ENCODE data around the gene MEGF6.

DNA sequence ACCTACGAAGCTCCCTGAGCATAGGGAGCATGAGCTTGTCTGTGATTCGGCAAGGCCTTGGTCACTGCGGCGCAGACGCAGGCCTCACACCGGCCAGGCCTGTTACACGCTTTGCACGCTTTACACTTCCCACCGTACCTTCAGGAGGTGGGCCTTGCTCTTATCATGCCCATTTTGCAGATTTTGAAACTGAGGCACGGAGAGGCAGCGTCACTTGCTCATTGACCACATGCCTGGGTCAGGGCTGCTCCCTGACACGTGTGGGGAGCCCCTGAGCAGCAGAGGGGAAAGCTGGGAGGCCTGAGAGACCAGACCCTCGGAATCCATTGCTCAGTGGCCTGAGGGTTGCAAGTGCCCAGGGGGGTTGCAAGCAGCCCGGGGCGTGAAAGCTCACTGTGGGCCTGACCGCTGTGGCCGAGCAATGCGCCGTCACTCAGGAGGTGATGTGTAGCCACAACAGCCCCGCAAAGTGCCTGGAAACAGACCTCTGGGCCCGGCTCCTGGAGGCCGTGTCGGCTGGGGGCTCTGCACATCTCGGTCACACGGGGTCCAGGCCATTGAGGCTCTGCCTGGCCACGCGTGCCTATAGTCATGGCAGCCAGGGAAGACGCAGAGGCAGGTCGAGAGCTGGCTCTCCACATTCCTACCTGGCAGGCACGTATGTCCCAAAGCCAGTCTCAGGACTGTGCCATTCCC, 149.9 kb downstream of the MEGF6 start:
- TF ChIP-seq EZH2phosphoT487 (IDR thresholded peaks at IDR 0.05; ENCODE audit: low read depth, severe bottlenecking, unreplicated experiment), result no peak
- TF ChIP-seq, protein P1, sequence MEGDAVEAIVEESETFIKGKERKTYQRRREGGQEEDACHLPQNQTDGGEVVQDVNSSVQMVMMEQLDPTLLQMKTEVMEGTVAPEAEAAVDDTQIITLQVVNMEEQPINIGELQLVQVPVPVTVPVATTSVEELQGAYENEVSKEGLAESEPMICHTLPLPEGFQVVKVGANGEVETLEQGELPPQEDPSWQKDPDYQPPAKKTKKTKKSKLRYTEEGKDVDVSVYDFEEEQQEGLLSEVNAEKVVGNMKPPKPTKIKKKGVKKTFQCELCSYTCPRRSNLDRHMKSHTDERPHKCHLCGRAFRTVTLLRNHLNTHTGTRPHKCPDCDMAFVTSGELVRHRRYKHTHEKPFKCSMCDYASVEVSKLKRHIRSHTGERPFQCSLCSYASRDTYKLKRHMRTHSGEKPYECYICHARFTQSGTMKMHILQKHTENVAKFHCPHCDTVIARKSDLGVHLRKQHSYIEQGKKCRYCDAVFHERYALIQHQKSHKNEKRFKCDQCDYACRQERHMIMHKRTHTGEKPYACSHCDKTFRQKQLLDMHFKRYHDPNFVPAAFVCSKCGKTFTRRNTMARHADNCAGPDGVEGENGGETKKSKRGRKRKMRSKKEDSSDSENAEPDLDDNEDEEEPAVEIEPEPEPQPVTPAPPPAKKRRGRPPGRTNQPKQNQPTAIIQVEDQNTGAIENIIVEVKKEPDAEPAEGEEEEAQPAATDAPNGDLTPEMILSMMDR (IDR thresholded peaks at IDR 0.05; ENCODE audit: poor library complexity), result no peak

All from hepatocyte (in vitro differentiated cells).